Measurements from ENCODE around the gene UBR4. TPM values are rescaled to one million over a fixed set of nuclear protein-coding genes. Genes with fewer than 3 reads are reported as not detected.

Gene UBR4
- total RNA-seq, 1 donor from 2014 or later, result 223 TPM

- H3K4me1 Mint-ChIP-seq (ENCODE audit: unreplicated experiment), result no peaks in the 10 kb centered on the region
- TF ChIP-seq CTCF (IDR thresholded peaks at IDR 0.05; ENCODE audit: unreplicated experiment), result no peak
- peaks cover 4% of the 10 kb centered on the region for H3K27me3 Mint-ChIP-seq (ENCODE audit: unreplicated experiment)
- H3K36me3 Mint-ChIP-seq (ENCODE audit: low read depth, unreplicated experiment), result peaks cover 87% of the 10 kb centered on the region
- no peak overlapping the region for H3K27ac Mint-ChIP-seq (ENCODE audit: unreplicated experiment)
- DNase-seq (ENCODE audit: low spot score), result no peak
- no peak overlapping the region for H3K4me3 Mint-ChIP-seq (ENCODE audit: unreplicated experiment)
- H3K9me3 Mint-ChIP-seq (ENCODE audit: unreplicated experiment), result no peaks in the 10 kb centered on the region
These were observed 70.4 kb downstream of the UBR4 start for GRCh38 chr1:19139711-19140110.

DNA sequence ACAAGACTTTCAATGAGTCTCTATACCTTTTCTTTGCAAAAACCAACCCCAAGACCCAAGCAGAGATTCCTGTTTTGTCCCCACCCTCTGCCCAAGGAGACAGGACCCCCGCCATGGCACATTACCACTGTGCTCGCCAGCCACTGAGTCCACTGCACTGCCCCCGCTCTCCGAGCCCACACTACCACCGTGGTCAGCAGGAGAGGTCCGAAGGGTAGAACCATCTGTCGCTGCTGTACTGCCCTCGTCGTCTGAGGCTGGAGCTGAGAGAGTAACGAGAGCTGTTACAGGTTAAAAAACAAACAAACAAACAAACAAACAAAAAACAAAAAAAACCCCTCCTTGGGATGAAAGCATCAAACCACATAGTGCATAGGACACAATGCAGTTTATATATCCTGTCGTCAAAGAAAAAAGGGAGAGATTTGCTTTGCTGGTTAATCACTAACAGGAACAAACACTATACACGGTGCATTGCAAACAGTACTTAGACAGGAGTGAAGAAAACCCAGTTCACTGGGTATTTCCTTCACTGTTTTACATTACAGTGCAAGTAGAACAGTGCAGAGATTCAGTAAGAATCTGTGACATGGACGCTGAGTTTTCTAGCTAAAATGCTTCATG is 71.0 kb downstream of the UBR4 start:
- Mint-ChIP-seq H3K27ac (ENCODE audit: unreplicated experiment) (no peak overlapping the region), H3K36me3 (ENCODE audit: low read depth, unreplicated experiment) (peaks cover 87% of the 10 kb centered on the region), H3K27me3 (ENCODE audit: unreplicated experiment) (peaks cover 4% of the 10 kb centered on the region), H3K9me3 (ENCODE audit: unreplicated experiment) (no peaks in the 10 kb centered on the region), H3K4me3 (ENCODE audit: unreplicated experiment) (no peak overlapping the region), H3K4me1 (ENCODE audit: unreplicated experiment) (no peaks in the 10 kb centered on the region)
- no peak for TF ChIP-seq CTCF (IDR thresholded peaks at IDR 0.05; ENCODE audit: unreplicated experiment)
- DNase-seq (ENCODE audit: low spot score), result no peak

DNA sequence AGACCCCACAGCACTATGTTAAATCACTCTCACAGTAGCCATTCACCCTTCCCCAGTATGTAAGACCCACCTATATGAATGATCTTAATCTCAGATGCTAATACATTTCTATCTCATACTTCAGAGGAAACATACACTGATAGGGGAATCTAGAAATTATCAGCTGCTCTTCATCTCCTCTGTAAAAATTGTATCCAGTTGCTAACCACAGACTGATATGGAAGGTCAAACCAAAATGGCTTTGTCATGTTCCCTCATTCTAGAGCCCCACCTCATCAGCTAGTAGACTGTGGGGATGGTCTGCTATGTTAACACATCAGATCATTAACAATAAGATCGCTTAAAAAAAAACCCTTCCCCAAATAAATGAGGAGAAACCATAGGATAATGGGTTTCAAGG is 71.7 kb downstream of the UBR4 start:
- H3K4me3 Mint-ChIP-seq (ENCODE audit: unreplicated experiment), result peak overlapping the region; percentile 8
- no peaks in the 10 kb centered on the region for H3K4me1 Mint-ChIP-seq (ENCODE audit: unreplicated experiment)
- peaks cover 4% of the 10 kb centered on the region for H3K27me3 Mint-ChIP-seq (ENCODE audit: unreplicated experiment)
- peaks cover 84% of the 10 kb centered on the region for H3K36me3 Mint-ChIP-seq (ENCODE audit: low read depth, unreplicated experiment)
- no peak for TF ChIP-seq CTCF (IDR thresholded peaks at IDR 0.05; ENCODE audit: unreplicated experiment)
- H3K27ac Mint-ChIP-seq (ENCODE audit: unreplicated experiment), result peak overlapping the region; percentile 9
- no peak for DNase-seq (ENCODE audit: low spot score)
- no peaks in the 10 kb centered on the region for H3K9me3 Mint-ChIP-seq (ENCODE audit: unreplicated experiment)

DNA sequence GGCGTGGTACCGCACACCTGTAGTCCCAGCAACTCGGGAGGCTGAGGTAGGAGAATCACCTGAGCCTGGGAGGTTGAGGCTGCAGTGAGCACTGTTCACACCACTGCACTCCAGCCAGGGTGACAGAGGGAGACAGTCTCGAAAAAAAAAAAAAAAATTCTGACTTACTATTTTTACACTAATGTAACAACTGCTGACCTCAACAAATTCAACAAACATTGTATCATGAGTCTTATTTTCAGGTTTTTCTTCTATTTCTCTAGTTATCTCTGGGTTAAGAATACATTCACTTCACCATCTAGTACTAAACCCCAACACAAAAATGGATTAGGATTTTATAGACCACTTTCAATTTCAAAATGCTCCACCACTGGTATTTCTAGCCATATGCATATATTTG is 72.9 kb downstream of the UBR4 start:
- Mint-ChIP-seq H3K27ac (ENCODE audit: unreplicated experiment) (no peak overlapping the region), H3K4me1 (ENCODE audit: unreplicated experiment) (no peaks in the 10 kb centered on the region)

More for the DNA sequence above, 72.9 kb downstream of the UBR4 start:
- TF ChIP-seq CTCF (IDR thresholded peaks at IDR 0.05; ENCODE audit: unreplicated experiment), result no peak
- peaks cover 4% of the 10 kb centered on the region for H3K27me3 Mint-ChIP-seq (ENCODE audit: unreplicated experiment)
- no peaks in the 10 kb centered on the region for H3K9me3 Mint-ChIP-seq (ENCODE audit: unreplicated experiment)
- DNase-seq (ENCODE audit: low spot score), result no peak
- peaks cover 85% of the 10 kb centered on the region for H3K36me3 Mint-ChIP-seq (ENCODE audit: low read depth, unreplicated experiment)
- peak overlapping the region; percentile 4 for H3K4me3 Mint-ChIP-seq (ENCODE audit: unreplicated experiment)

Measured in endothelial cell (in vitro differentiated cells).